VCaP (cell line): ENCODE results near the gene VASN.

Source experiments
- H3K27ac ChIP-seq: fragments of 450-650 bp; 2 replicates; pipeline ENCODE4 v1.5.1; 2017
- CTCF ChIP-seq: fragments of 450-650 bp; conservative IDR thresholded peaks from 2 replicates; pipeline ENCODE4 v1.5.1; 2017; ENCODE audit warnings: mild to moderate bottlenecking, moderate library complexity

The VASN gene

GRCh38 chr16:4426722-4427372 is 55.2 kb downstream of the VASN start:
- H3K27ac ChIP-seq: peak overlapping the region; percentile 89
- no peak for TF ChIP-seq CTCF

- no peak for TF ChIP-seq CTCF
- H3K27ac ChIP-seq: no peak overlapping the region
Measured at GRCh38 chr16:4428500-4428899, 56.9 kb downstream of the VASN start.

- TF ChIP-seq CTCF: no peak
- H3K27ac ChIP-seq: no peak overlapping the region
Measured at GRCh38 chr16:4431023-4431422, 59.4 kb downstream of the VASN start.
